ENCODE data around the gene APC2.

The APC2 gene

GRCh38 chr19:1409204-1410005 lies 40.5 kb upstream of the APC2 start:
- H3K36me3 ChIP-seq (ENCODE audit: control insufficient read depth in 1 of 2, insufficient read depth in 2 of 2, low read length in 2 of 2) = no peaks in the 10 kb centered on the region
- H3K4me1 ChIP-seq (ENCODE audit: control insufficient read depth in 1 of 2, insufficient read depth in 2 of 2, low read length in 2 of 2) = peaks cover 10 to 43% of the 10 kb centered on the region in 2 donors
- no peaks in the 10 kb centered on the region for H3K27me3 ChIP-seq (ENCODE audit: low read depth, low read length)
- no peaks in the 10 kb centered on the region for H3K9me3 ChIP-seq (ENCODE audit: control insufficient read depth in 1 of 2, low read length in 2 of 2)
- H3K27ac ChIP-seq (ENCODE audit: low read length) = peak overlapping the region; percentile 86
- H3K4me3 ChIP-seq (ENCODE audit: low read depth in 1 of 2, low read length in 2 of 2) = peak overlapping the region; percentile 78 to 79

DNA sequence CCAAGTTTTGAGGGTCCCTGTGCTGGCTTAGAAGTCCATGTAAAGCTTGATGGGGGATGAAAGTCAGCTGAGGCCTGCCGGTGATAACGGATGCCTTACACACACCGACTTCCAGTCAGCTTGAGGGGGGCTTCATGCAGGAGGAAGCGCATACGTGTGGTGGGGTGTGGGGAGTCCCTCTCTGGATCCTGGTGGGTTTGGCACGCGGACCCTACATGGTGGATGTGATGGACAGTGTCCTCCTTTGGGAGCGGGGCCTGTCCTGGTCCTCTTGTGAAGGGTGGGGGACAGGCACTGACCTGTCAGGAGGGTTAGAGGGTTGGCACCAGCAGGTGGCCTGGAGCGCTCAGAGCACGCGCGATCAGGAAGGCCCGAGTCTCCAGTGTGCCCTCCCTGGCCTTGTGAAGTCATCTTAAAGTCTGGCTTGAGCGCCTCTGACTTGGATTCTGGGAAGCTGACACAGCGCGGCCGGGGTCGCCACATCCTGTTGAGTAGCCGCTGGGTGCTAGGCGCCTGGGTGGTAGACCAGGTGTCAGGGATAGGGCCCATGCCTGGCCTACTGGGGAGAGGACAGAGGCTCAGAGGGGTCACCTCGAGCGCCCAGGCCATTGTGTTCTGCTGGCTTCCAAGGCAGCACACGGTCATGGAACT lies 39.7 kb upstream of the APC2 start:
- Histone ChIP-seq H3K27ac (ENCODE audit: low read length) (no peak overlapping the region), H3K27me3 (ENCODE audit: low read depth, low read length) (no peaks in the 10 kb centered on the region), H3K9me3 (ENCODE audit: control insufficient read depth in 1 of 2, low read length in 2 of 2) (no peaks in the 10 kb centered on the region), H3K36me3 (ENCODE audit: control insufficient read depth in 1 of 2, insufficient read depth in 2 of 2, low read length in 2 of 2) (no peaks in the 10 kb centered on the region), H3K4me1 (ENCODE audit: control insufficient read depth in 1 of 2, insufficient read depth in 2 of 2, low read length in 2 of 2) (peaks cover 15 to 49% of the 10 kb centered on the region in 2 donors), H3K4me3 (ENCODE audit: low read depth in 1 of 2, low read length in 2 of 2) (peak overlapping the region in 1 of 2 donors; percentile 78)

DNA sequence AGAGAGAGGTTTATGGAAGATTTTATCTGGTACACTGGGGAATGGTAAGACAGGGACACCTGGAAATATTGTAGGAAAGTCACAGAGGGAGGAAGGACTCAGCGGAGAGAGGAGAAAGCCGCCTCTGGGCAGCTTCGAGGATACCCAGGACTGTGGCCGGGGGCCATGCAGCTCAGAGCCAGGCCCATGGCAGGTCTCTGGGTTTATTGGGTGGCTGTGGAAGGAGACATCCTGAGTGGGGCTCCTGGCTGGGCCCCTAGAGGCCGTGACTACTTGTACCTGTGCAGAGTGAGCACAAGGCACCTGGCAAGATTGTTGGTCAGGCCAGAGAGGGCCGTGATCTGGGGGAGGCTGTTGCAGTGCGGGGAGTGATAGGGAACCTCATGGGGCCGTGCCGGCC lies 39.1 kb upstream of the APC2 start:
- H3K4me3 ChIP-seq (ENCODE audit: low read depth in 1 of 2, low read length in 2 of 2) = peak overlapping the region in 1 of 2 donors; percentile 14
- no peaks in the 10 kb centered on the region for H3K36me3 ChIP-seq (ENCODE audit: control insufficient read depth in 1 of 2, insufficient read depth in 2 of 2, low read length in 2 of 2)
- peaks cover 17 to 54% of the 10 kb centered on the region in 2 donors for H3K4me1 ChIP-seq (ENCODE audit: control insufficient read depth in 1 of 2, insufficient read depth in 2 of 2, low read length in 2 of 2)
- no peak overlapping the region for H3K27ac ChIP-seq (ENCODE audit: low read length)
- no peaks in the 10 kb centered on the region for H3K9me3 ChIP-seq (ENCODE audit: control insufficient read depth in 1 of 2, low read length in 2 of 2)
- H3K27me3 ChIP-seq (ENCODE audit: low read depth, low read length) = no peaks in the 10 kb centered on the region

- H3K4me3 ChIP-seq (ENCODE audit: low read depth in 1 of 2, low read length in 2 of 2) = peak overlapping the region in 1 of 2 donors; percentile 14
- H3K36me3 ChIP-seq (ENCODE audit: control insufficient read depth in 1 of 2, insufficient read depth in 2 of 2, low read length in 2 of 2) = no peaks in the 10 kb centered on the region
- no peaks in the 10 kb centered on the region for H3K27me3 ChIP-seq (ENCODE audit: low read depth, low read length)
- no peaks in the 10 kb centered on the region for H3K9me3 ChIP-seq (ENCODE audit: control insufficient read depth in 1 of 2, low read length in 2 of 2)
- no peak overlapping the region for H3K27ac ChIP-seq (ENCODE audit: low read length)
- peaks cover 24 to 61% of the 10 kb centered on the region in 2 donors for H3K4me1 ChIP-seq (ENCODE audit: control insufficient read depth in 1 of 2, insufficient read depth in 2 of 2, low read length in 2 of 2)
Measured at GRCh38 chr19:1411255-1412191, 38.4 kb upstream of the APC2 start.

GRCh38 chr19:1412323-1412923 lies 37.5 kb upstream of the APC2 start:
- Histone ChIP-seq H3K4me3 (ENCODE audit: low read depth in 1 of 2, low read length in 2 of 2) (no peak overlapping the region), H3K27me3 (ENCODE audit: low read depth, low read length) (no peaks in the 10 kb centered on the region), H3K36me3 (ENCODE audit: control insufficient read depth in 1 of 2, insufficient read depth in 2 of 2, low read length in 2 of 2) (no peaks in the 10 kb centered on the region), H3K9me3 (ENCODE audit: control insufficient read depth in 1 of 2, low read length in 2 of 2) (no peaks in the 10 kb centered on the region), H3K4me1 (ENCODE audit: control insufficient read depth in 1 of 2, insufficient read depth in 2 of 2, low read length in 2 of 2) (peaks cover 24 to 70% of the 10 kb centered on the region in 2 donors), H3K27ac (ENCODE audit: low read length) (no peak overlapping the region)

GRCh38 chr19:1412995-1413800 lies 36.7 kb upstream of the APC2 start:
- Histone ChIP-seq H3K27ac (ENCODE audit: low read length) (no peak overlapping the region), H3K36me3 (ENCODE audit: control insufficient read depth in 1 of 2, insufficient read depth in 2 of 2, low read length in 2 of 2) (peaks cover 0 to 5% of the 10 kb centered on the region in 2 donors), H3K9me3 (ENCODE audit: control insufficient read depth in 1 of 2, low read length in 2 of 2) (no peaks in the 10 kb centered on the region), H3K4me3 (ENCODE audit: low read depth in 1 of 2, low read length in 2 of 2) (no peak overlapping the region), H3K4me1 (ENCODE audit: control insufficient read depth in 1 of 2, insufficient read depth in 2 of 2, low read length in 2 of 2) (peaks cover 24 to 78% of the 10 kb centered on the region in 2 donors), H3K27me3 (ENCODE audit: low read depth, low read length) (no peaks in the 10 kb centered on the region)

DNA sequence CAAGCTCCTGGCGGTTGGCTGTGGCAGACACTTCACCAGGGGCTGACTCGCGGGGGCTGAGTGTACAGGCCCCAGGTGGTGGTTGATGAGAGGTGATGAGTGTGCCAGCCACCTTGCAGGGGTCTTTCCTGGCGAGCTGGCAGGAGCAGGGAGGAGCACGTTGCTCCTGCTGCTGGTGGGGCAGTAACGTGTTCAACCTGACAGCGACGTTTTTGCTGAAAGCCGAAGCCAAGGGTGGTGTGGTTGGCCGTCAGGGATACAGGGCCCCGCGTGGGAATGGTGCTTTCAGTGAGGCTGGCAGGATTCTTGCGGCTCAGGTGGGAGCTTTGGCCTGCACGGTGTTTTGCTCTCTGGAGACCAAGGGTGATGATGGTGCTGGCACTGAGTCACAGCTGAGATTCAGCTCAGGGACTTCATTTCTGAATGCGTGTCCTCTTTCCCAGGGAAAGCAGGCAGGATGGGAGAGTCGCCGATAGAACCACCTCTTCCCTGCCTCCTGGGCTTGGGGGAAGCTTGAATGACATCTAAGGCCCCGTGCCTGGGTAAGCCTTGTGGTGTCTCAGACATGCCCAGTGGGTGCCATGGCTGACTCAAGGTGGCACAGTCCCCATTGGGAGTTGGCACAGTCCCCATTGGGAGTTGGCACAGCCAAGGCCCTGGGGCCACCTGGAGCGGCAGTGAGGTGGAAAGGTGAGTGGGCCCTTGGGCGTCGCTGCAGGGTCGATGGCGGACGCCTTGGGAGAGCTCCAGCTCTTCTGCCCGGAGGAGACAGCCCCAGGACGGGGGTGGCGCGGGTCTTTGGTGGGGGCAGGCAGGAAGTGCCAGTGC lies 33.7 kb upstream of the APC2 start:
- Histone ChIP-seq H3K4me3 (ENCODE audit: low read depth in 1 of 2, low read length in 2 of 2) (peak overlapping the region; percentile 16 to 25), H3K9me3 (ENCODE audit: control insufficient read depth in 1 of 2, low read length in 2 of 2) (no peaks in the 10 kb centered on the region), H3K4me1 (ENCODE audit: control insufficient read depth in 1 of 2, insufficient read depth in 2 of 2, low read length in 2 of 2) (peaks cover 20 to 54% of the 10 kb centered on the region in 2 donors), H3K27me3 (ENCODE audit: low read depth, low read length) (no peaks in the 10 kb centered on the region), H3K27ac (ENCODE audit: low read length) (peak overlapping the region; percentile 74), H3K36me3 (ENCODE audit: control insufficient read depth in 1 of 2, insufficient read depth in 2 of 2, low read length in 2 of 2) (peaks cover 8 to 30% of the 10 kb centered on the region in 2 donors)

- peaks cover 15 to 44% of the 10 kb centered on the region in 2 donors for H3K4me1 ChIP-seq (ENCODE audit: control insufficient read depth in 1 of 2, insufficient read depth in 2 of 2, low read length in 2 of 2)
- peaks cover 12 to 39% of the 10 kb centered on the region in 2 donors for H3K36me3 ChIP-seq (ENCODE audit: control insufficient read depth in 1 of 2, insufficient read depth in 2 of 2, low read length in 2 of 2)
- H3K9me3 ChIP-seq (ENCODE audit: control insufficient read depth in 1 of 2, low read length in 2 of 2) = no peaks in the 10 kb centered on the region
- H3K27ac ChIP-seq (ENCODE audit: low read length) = no peak overlapping the region
- H3K4me3 ChIP-seq (ENCODE audit: low read depth in 1 of 2, low read length in 2 of 2) = no peak overlapping the region
- no peaks in the 10 kb centered on the region for H3K27me3 ChIP-seq (ENCODE audit: low read depth, low read length)
Measured at GRCh38 chr19:1417145-1417544, 32.8 kb upstream of the APC2 start.

DNA sequence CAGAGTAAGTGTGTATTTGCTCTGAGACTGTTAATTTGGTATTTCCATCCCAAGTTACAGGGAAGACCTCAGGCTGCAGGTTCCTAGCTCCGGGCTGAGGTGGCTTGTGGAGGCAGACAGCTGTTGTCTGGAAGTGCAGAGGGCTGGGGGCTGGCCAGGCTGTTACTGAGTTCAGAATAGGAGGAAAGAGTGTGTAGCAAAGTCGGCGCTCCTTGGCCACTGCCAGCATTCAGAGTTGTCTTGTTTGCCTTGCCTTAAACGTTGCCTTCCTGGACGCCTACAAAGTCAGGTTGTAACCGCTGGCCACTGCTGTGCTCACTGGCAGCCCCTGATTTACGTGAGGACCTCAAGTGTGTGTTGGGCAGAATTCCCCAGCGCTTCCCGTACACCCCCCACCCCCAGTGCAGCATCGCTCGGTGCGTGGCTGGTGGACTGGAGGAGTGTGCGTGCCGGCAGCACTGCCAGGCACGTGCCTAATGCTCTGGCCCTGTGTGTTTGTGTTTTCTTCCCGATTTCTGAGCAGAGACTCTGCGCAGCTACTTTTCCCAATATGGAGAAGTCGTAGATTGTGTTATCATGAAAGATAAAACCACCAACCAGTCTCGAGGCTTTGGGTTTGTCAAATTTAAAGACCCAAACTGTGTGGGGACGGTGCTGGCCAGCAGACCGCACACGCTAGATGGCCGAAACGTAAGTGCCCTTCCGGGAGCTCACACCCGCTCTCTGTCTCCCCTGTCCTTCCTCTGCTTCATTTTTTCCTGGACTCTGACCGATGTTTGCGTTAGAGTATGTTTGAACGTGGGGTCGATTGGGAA lies 32.0 kb upstream of the APC2 start:
- Histone ChIP-seq H3K4me3 (ENCODE audit: low read depth in 1 of 2, low read length in 2 of 2) (no peak overlapping the region), H3K4me1 (ENCODE audit: control insufficient read depth in 1 of 2, insufficient read depth in 2 of 2, low read length in 2 of 2) (peaks cover 15 to 37% of the 10 kb centered on the region in 2 donors)

More for the DNA sequence above, 32.0 kb upstream of the APC2 start:
- Histone ChIP-seq H3K36me3 (ENCODE audit: control insufficient read depth in 1 of 2, insufficient read depth in 2 of 2, low read length in 2 of 2) (peaks cover 16 to 46% of the 10 kb centered on the region in 2 donors), H3K27me3 (ENCODE audit: low read depth, low read length) (no peaks in the 10 kb centered on the region), H3K9me3 (ENCODE audit: control insufficient read depth in 1 of 2, low read length in 2 of 2) (no peaks in the 10 kb centered on the region), H3K27ac (ENCODE audit: low read length) (no peak overlapping the region)

Measured in muscle layer of duodenum (tissue), 2 donors.